Bronchial epithelial cell (primary cell): ENCODE measurements around the gene MORN5. TPM values are rescaled to one million over a fixed set of nuclear protein-coding genes. Genes with fewer than 3 reads are reported as not detected.
A peak's percentile ranks its signal among the peaks of the same experiment; 100 is the strongest.

Source experiments
- DNase-seq: peaks from one replicate; pipeline ENCODE4 v3.0.0-alpha.2; 2010; ENCODE audit warnings: low read depth
- FAIRE-seq: peaks from 2 replicates; lab custom pipeline; 2011; peaks lifted over from hg19 to GRCh38; lab: Jason Lieb, UNC
- H3K27me3 ChIP-seq: 2 replicates; pipeline ENCODE4 v1.5.1; 2011; ENCODE audit warnings: low read length; ENCODE audit not compliant: control insufficient read depth, insufficient read depth
- H3K36me3 ChIP-seq: 2 replicates; pipeline ENCODE4 v1.5.1; 2011; ENCODE audit warnings: low read length; ENCODE audit not compliant: control insufficient read depth, insufficient read depth
- H3K4me3 ChIP-seq: 2 replicates; pipeline ENCODE4 v1.5.1; 2011; ENCODE audit warnings: mild to moderate bottlenecking, low read depth, low read length, control low read depth
- CTCF ChIP-seq: IDR thresholded peaks from 2 replicates; pipeline ENCODE4 v1.5.1; 2011; ENCODE audit warnings: mild to moderate bottlenecking, moderate library complexity, low read length, control low read depth, inconsistent platforms; ENCODE audit not compliant: insufficient read depth, severe bottlenecking
- total RNA-seq: library from RNA; depleted of rRNA; stranded (reverse); fragments of >200 nt; gene quantifications from 2 replicates; pipeline ENCODE4 v1.2.1, GENCODE V29; 2014

The MORN5 gene
- total RNA-seq, 1 donor from 2014 or later: not detected

GRCh38 chr9:122209451-122209850 lies 49.7 kb downstream of the MORN5 start:
- TF ChIP-seq CTCF: no peak
- H3K27me3 ChIP-seq: peaks cover 15% of the 10 kb centered on the region

GRCh38 chr9:122212473-122213004 lies 52.8 kb downstream of the MORN5 start:
- DNase-seq (no peak), FAIRE-seq (no peak)

More at GRCh38 chr9:122209451-122209850, 49.7 kb downstream of the MORN5 start:
- DNase-seq (no peak), FAIRE-seq (no peak)
- Histone ChIP-seq H3K4me3 (no peak overlapping the region), H3K36me3 (no peaks in the 10 kb centered on the region)

GRCh38 chr9:122213102-122213588 lies 53.4 kb downstream of the MORN5 start:
- FAIRE-seq (no peak), DNase-seq (no peak)
- H3K36me3 ChIP-seq: no peaks in the 10 kb centered on the region
- TF ChIP-seq CTCF: no peak
- peak overlapping the region; percentile 42 for H3K4me3 ChIP-seq
- peaks cover 24% of the 10 kb centered on the region for H3K27me3 ChIP-seq

More at GRCh38 chr9:122212473-122213004, 52.8 kb downstream of the MORN5 start:
- peaks cover 24% of the 10 kb centered on the region for H3K27me3 ChIP-seq
- H3K4me3 ChIP-seq: no peak overlapping the region
- no peak for TF ChIP-seq CTCF
- no peaks in the 10 kb centered on the region for H3K36me3 ChIP-seq

GRCh38 chr9:122213589-122214413 lies 54.1 kb downstream of the MORN5 start:
- DNase-seq (peak; percentile 67), FAIRE-seq (no peak)
- H3K36me3 ChIP-seq: no peaks in the 10 kb centered on the region
- H3K27me3 ChIP-seq: peaks cover 31% of the 10 kb centered on the region
- no peak for TF ChIP-seq CTCF
- H3K4me3 ChIP-seq: peak overlapping the region; percentile 42

- peak overlapping the region; percentile 42 for H3K4me3 ChIP-seq
- no peak for TF ChIP-seq CTCF
- H3K27me3 ChIP-seq: peaks cover 38% of the 10 kb centered on the region
- no peaks in the 10 kb centered on the region for H3K36me3 ChIP-seq
- FAIRE-seq: no peak
- DNase-seq: no peak
Measured at GRCh38 chr9:122214507-122214906, 54.8 kb downstream of the MORN5 start.
